Measurements from ENCODE around the gene PHLPP1.

PHLPP1 gene

DNA sequence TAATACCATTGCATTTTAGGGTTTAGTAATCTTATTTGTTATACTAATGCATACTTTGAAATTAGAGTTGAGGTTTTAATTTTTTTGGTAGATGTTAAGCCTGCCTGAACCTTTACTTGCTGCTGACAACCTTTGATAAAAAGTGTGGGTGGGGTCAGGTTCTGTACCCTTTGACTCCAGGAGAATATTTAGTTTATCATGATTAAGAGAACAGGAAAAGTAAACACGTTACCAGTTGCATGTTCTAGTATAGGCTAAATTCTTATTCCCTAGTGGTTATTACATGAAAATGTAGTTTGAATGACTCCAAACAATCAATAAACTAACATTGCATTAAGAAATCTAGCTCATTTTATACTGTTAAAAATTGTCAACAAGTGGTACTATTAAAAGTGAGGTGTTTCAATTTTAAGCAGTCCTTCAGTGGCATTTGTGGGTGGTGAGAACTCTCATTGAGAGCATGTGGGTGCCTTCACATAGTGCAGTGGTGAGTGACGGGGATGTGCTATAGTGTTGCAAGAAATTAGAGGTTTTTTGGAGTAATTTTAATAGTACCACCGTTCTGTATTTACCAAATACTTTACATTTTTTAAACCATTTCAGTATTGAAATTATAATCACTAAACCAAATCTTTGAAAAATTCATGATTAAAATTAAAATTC lies 29.9 kb downstream of the PHLPP1 start:
- TF ChIP-seq SCRT2 (tag by site-specific recombination; IDR thresholded peaks at IDR 0.05) (peak; percentile 42; the same call in 1 of the 2 replicates), ZNF843 (tag by site-specific recombination; IDR thresholded peaks at IDR 0.05) (no peak)
- no peak overlapping the region for H3K4me3 ChIP-seq (ENCODE audit: low read depth, low read length)
- POLR2A ChIA-PET = no interaction called here
- H3K4me1 ChIP-seq (ENCODE audit: control insufficient read depth, insufficient read depth, low read length) = peaks cover 31% of the 10 kb centered on the region
- no peaks in the 10 kb centered on the region for H3K36me3 ChIP-seq (ENCODE audit: control insufficient read depth in 2 of 2, insufficient read depth in 1 of 2, low read length in 2 of 2)
- no peak overlapping the region for H3K27ac ChIP-seq (ENCODE audit: extremely low read depth, low read depth, low read length)
- no peaks in the 10 kb centered on the region; the same call in 1 of the 2 replicates for H3K9me3 ChIP-seq (ENCODE audit: control insufficient read depth, insufficient read depth, low read depth, low read length)
- CTCF ChIA-PET = interaction anchor here (0.5 to 1.0 kb wide), 4 partner anchors 11 to 239 kb away, joined by 3 to 4 read pairs (median 3); no protein-coding TSS in a partner anchor

DNA sequence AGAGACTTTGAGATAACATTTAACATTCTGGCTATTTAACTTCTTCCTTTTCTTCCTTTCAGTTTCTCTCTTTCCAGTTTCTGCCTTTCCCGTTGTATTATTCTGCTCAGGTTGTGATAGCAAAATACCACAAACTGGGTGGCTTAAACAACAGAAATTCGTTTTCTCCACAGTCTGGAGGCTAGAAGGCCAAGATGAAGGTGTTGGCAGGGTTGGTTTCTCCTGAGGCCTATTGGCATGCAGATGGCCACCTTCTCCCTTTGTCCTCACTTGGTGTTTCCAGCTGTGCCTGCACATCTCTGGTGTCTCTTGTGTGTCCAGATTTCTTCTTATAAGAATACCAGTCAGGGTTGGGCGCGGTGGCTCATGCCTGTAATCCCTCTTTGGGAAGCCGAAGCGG lies 34.0 kb downstream of the PHLPP1 start:
- ChIA-PET CTCF (interaction anchor here (0.6 kb wide), 1 partner anchor 569 kb away, joined by 5 read pairs; no protein-coding TSS in a partner anchor), POLR2A (no interaction called here)
- peak; percentile 83 for TF ChIP-seq ZNF548 (tag by site-specific recombination; IDR thresholded peaks at IDR 0.05)
- TF ChIP-seq PRDM1 (tag by site-specific recombination; IDR thresholded peaks at IDR 0.05) = 0 out of 2 replicates have a peak, but pooled peaks have one; percentile 7
- no peak for TF ChIP-seq IKZF3 (tag by site-specific recombination; IDR thresholded peaks at IDR 0.05)
- H3K9me3 ChIP-seq (ENCODE audit: control insufficient read depth, insufficient read depth, low read depth, low read length) = no peaks in the 10 kb centered on the region; the same call in 1 of the 2 replicates
- no peak overlapping the region for H3K27ac ChIP-seq (ENCODE audit: extremely low read depth, low read depth, low read length)
- peaks cover 27% of the 10 kb centered on the region for H3K4me1 ChIP-seq (ENCODE audit: control insufficient read depth, insufficient read depth, low read length)
- H3K36me3 ChIP-seq (ENCODE audit: control insufficient read depth in 2 of 2, insufficient read depth in 1 of 2, low read length in 2 of 2) = no peaks in the 10 kb centered on the region
- no peak overlapping the region for H3K4me3 ChIP-seq (ENCODE audit: low read depth, low read length)

DNA sequence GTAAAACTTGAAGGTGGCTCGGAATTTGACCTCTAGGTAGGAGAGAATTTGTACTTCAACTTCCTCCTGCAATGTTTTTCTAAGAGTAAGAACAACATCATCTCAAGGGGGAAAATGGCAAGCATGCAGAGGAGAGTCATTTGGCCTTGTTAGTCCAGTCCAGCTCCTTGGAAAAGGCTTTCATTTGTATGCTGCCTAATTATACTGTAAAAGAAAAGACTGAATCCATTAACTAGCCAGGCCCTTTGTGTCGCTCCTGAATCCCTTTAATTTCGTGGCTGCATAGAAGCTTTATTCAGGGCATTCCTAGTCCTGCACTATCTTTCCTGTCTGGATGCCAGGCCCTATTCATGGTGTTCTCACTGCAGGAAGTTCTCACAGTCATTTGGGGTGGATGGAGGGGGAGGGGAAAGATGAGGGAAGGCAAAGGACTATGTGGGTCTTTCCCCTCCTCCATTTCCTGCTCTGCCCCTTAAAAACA lies 36.0 kb downstream of the PHLPP1 start:
- Histone ChIP-seq H3K4me3 (ENCODE audit: low read depth, low read length) (no peak overlapping the region), H3K9me3 (ENCODE audit: control insufficient read depth, insufficient read depth, low read depth, low read length) (no peaks in the 10 kb centered on the region; the same call in 1 of the 2 replicates), H3K36me3 (ENCODE audit: control insufficient read depth in 2 of 2, insufficient read depth in 1 of 2, low read length in 2 of 2) (no peaks in the 10 kb centered on the region), H3K27ac (ENCODE audit: extremely low read depth, low read depth, low read length) (no peak overlapping the region), H3K4me1 (ENCODE audit: control insufficient read depth, insufficient read depth, low read length) (peaks cover 22% of the 10 kb centered on the region)
- TF ChIP-seq FEZF1 (tag by site-specific recombination; IDR thresholded peaks at IDR 0.05) (peak; percentile 11; the same call in 1 of the 2 replicates), ZNF792 (tag by site-specific recombination; IDR thresholded peaks at IDR 0.05) (no peak), ZNF133 (tag by site-specific recombination; IDR thresholded peaks at IDR 0.05) (no peak), ZNF624 (tag by site-specific recombination; IDR thresholded peaks at IDR 0.05) (no peak), MYNN (tag by site-specific recombination; IDR thresholded peaks at IDR 0.05; ENCODE audit: borderline replicate concordance) (no peak), ZNF776 (tag by site-specific recombination; IDR thresholded peaks at IDR 0.05; ENCODE audit: borderline replicate concordance) (no peak), ZSCAN30 (tag by site-specific recombination; IDR thresholded peaks at IDR 0.05) (0 out of 2 replicates have a peak, but pooled peaks have one; percentile 31), KLF8 (tag by site-specific recombination; IDR thresholded peaks at IDR 0.05) (no peak), SP7 (tag by site-specific recombination; IDR thresholded peaks at IDR 0.05) (0 out of 2 replicates have a peak, but pooled peaks have one; percentile 12), ZFP37 (tag by site-specific recombination; IDR thresholded peaks at IDR 0.05) (no peak)
- TF ChIP-seq, protein P1, sequence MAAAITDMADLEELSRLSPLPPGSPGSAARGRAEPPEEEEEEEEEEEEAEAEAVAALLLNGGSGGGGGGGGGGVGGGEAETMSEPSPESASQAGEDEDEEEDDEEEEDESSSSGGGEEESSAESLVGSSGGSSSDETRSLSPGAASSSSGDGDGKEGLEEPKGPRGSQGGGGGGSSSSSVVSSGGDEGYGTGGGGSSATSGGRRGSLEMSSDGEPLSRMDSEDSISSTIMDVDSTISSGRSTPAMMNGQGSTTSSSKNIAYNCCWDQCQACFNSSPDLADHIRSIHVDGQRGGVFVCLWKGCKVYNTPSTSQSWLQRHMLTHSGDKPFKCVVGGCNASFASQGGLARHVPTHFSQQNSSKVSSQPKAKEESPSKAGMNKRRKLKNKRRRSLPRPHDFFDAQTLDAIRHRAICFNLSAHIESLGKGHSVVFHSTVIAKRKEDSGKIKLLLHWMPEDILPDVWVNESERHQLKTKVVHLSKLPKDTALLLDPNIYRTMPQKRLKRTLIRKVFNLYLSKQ (tag by site-specific recombination; IDR thresholded peaks at IDR 0.05; ENCODE audit: borderline replicate concordance) = no peak
- TF ChIP-seq, protein P2, sequence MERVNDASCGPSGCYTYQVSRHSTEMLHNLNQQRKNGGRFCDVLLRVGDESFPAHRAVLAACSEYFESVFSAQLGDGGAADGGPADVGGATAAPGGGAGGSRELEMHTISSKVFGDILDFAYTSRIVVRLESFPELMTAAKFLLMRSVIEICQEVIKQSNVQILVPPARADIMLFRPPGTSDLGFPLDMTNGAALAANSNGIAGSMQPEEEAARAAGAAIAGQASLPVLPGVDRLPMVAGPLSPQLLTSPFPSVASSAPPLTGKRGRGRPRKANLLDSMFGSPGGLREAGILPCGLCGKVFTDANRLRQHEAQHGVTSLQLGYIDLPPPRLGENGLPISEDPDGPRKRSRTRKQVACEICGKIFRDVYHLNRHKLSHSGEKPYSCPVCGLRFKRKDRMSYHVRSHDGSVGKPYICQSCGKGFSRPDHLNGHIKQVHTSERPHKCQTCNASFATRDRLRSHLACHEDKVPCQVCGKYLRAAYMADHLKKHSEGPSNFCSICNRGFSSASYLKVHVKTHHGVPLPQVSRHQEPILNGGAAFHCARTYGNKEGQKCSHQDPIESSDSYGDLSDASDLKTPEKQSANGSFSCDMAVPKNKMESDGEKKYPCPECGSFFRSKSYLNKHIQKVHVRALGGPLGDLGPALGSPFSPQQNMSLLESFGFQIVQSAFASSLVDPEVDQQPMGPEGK (tag by site-specific recombination; IDR thresholded peaks at IDR 0.05) = no peak
- ChIA-PET CTCF (interaction anchor here (1.1 to 1.4 kb wide), 2 partner anchors 10 to 231 kb away, joined by 4 to 5 read pairs; no protein-coding TSS in a partner anchor), POLR2A (no interaction called here)
